GM12892 (cell line): Measurements from ENCODE around the gene EPB41L1.

Experiments used
- DNase-seq: peaks from one replicate; pipeline ENCODE4 v3.0.0; 2011; ENCODE audit not compliant: insufficient read length
- FAIRE-seq: peaks from 2 replicates; lab custom pipeline; 2011; peaks lifted over from hg19 to GRCh38; lab: Jason Lieb, UNC
- POLR2A ChIP-seq: IDR thresholded peaks from 2 replicates; pipeline ENCODE4 v1.6.1; 2011; ENCODE audit warnings: low read depth, low read length, control low read depth
- POLR2AphosphoS5 ChIP-seq: IDR thresholded peaks from 2 replicates; pipeline ENCODE4 v1.6.1; 2011; ENCODE audit warnings: low read depth, low read length, control low read depth
- TAF1 ChIP-seq: IDR thresholded peaks from 2 replicates; pipeline ENCODE4 v1.6.1; 2011; ENCODE audit warnings: low read depth, mild to moderate bottlenecking, control low read depth, low read length, borderline replicate concordance

EPB41L1 gene

GRCh38 chr20:36225666-36226065 lies 71.1 kb downstream of the EPB41L1 start:
- FAIRE-seq = no peak
- DNase-seq = no peak
- TF ChIP-seq POLR2A = no peak
- TF ChIP-seq TAF1 = no peak
- TF ChIP-seq POLR2AphosphoS5 = no peak

DNA sequence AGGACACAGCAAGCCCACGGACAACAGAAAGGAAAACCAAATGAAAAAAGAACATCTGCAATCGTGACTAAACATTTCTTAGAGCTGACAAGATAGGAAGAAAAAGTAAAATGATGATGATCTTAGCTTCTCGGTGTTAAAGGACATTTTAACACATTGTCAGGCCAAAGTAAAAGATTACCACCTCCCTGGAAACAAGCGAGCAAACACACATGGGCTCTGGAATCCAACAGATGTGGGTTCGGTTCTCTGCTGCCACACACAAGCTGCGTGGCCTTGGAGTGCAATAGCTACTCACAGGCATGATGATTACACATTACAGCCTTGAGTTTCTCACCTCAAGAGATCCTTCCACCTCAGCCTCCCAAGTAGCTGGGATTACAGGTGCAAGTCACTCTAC lies 74.2 kb downstream of the EPB41L1 start:
- FAIRE-seq (no peak), DNase-seq (no peak)
- TF ChIP-seq POLR2AphosphoS5 (no peak), POLR2A (no peak), TAF1 (no peak)

DNA sequence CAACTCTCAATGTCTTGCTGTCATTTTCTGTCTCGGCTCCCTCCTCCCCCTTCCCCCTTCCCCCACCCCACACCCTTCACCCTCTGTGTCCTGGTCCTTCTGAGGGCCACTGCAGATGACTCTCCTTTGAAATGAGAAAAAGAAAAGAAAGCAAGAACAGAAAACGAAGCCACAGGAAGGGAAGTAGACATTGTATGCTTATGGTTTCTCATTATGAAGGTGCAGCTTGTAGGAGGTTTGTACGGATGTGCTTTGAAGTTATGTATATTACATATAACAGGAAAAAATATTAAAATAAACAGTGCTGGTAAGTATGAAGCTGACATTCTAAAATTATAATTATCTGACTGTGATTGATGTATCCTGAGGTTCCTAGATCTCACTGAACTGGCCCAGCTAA lies 75.5 kb downstream of the EPB41L1 start:
- no peak for DNase-seq
- no peak for FAIRE-seq
- TF ChIP-seq TAF1 = no peak
- TF ChIP-seq POLR2AphosphoS5 = no peak
- no peak for TF ChIP-seq POLR2A

DNA sequence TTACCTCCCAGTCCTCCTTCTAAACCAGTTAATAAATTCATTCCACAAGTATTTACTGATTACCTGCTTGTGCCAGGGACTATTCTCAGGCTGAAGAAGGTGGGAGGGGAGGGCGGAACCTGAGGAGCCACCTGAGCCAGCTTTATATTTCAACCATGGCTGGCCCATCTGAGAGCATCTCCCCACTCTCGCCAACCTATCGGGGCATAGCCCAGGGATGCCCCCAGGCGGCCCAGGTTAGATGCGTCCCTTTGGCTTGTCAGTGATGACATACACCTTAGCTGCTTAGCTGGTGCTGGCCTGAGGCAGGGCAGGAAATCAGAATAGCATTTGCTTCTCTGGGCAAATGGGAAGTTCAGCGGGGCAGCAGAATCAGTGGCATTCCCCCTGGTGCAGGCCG lies 76.8 kb downstream of the EPB41L1 start:
- FAIRE-seq (no peak), DNase-seq (no peak)
- TF ChIP-seq TAF1 (no peak), POLR2A (no peak), POLR2AphosphoS5 (no peak)

DNA sequence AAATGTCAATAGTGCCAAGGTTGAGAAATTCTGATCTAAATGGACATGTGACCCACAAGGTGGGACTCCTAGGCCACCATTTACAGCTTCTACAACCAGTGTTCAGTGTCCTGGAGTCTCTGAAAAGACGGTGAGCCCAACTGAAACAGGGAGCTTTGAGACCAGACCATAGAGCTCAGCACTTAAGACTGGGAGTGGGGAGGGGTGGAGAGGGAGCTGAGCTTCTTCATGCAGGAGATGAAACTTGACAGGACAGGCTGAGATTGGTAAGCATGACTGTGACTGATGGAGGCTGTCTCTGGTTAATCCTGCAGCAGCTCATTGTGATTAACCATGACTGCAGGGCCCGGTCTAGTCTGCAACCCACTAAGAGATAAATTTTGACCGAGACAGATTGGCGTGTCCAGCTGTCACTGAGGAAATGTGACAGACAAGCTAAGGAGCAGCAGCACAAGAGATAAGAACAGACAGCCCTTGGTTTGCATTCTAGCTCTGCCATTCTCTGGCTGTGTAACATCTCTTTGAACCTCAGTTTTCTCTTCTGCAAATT lies 80.3 kb downstream of the EPB41L1 start:
- TF ChIP-seq POLR2AphosphoS5 (no peak), POLR2A (no peak), TAF1 (no peak)
- FAIRE-seq (no peak), DNase-seq (no peak)

DNA sequence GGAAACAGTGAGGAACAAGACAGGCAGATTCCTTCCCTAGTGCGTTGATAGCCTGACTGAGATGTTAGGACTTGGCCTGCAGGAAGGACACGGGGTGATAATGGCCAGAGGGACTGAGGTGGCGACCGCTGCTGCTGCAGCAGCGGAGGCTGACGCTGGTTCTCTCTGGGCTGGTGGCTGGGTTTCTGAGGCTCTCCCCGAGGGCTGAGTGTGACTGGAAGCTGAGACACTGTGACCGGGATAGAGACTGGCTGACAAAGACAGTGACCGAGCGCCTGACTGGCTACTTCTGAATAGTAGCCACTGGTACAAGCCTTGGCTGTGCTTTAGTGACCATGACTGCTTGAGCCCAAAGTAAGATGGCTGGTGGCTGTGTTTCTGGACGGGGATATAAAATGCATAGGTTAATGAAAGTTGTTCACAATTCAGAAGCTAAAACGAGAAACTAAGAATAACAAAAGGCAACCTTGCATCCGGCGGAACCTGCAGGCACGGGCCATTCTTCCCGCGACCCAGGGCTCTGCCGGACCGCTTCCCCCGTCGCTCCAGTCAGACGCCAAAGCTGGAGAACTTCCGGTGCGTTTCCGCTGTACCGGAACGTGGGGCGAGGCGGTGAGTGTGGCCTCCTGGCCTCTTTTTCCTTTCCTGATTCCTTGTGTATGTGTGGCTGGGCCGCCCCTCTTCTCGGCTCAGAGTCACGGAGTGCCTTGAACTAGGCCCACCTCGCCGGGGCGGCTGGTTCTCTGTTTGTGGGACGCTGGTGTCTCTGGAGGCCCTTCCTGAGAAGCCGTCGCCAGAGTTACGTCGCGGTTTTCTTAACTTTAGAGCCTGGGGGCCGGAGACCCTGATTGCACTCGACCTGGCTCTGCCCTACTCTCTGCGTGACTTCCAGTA lies 81.6 kb downstream of the EPB41L1 start, which contains the start of gene AAR2:
Gene AAR2, plus strand, starts transcription at position 587 of the 894 bp plus-strand sequence. CDS start 3,391 bp downstream, outside the sequence.
- FAIRE-seq (peak; percentile 89), DNase-seq (peak; percentile 52)
- TF ChIP-seq POLR2A (peak; percentile 89), POLR2AphosphoS5 (peak; percentile 86), TAF1 (peak; percentile 93)

DNA sequence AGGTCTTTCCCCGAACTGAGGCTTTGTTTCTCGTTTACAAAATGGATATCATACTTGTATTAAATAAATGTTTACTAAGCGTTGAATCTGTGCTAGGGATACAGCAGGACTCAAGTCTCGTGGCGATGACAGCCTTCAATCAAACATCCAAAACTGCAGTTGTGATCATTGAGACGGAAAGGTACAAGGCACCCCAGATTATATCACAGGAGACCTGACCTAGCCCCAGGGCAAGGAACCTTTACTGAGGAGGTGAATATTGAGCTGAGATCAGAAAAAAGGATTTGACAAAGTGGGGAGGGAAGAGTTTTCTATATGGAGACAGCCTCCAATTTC lies 82.2 kb downstream of the EPB41L1 start:
- TF ChIP-seq POLR2AphosphoS5 (no peak), POLR2A (no peak), TAF1 (no peak)
- FAIRE-seq (peak; percentile 40), DNase-seq (no peak)

GRCh38 chr20:36237477-36237876 lies 82.9 kb downstream of the EPB41L1 start:
- FAIRE-seq = no peak
- DNase-seq = no peak

DNA sequence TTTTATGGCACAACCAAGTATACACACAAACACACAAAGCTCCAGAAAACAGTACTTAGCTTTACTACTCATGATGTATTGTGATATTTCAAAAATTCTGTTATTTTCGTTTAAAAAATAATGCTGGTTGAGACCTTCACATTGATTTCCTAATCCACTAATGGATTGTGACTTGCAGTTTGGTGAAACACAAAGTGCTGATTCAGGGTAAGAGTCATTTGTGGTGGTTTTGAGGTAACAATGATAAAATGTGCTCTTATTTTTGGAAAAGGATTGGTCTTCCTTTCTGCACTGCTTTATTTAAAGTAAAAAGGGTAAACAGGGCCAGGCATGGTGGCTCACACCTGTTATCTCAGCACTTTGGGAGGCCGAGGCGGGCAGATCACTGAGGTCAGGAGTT lies 83.6 kb downstream of the EPB41L1 start:
- FAIRE-seq = no peak
- no peak for DNase-seq
- TF ChIP-seq TAF1 (no peak), POLR2AphosphoS5 (no peak)

More at GRCh38 chr20:36237477-36237876, 82.9 kb downstream of the EPB41L1 start:
- no peak for TF ChIP-seq POLR2A

DNA sequence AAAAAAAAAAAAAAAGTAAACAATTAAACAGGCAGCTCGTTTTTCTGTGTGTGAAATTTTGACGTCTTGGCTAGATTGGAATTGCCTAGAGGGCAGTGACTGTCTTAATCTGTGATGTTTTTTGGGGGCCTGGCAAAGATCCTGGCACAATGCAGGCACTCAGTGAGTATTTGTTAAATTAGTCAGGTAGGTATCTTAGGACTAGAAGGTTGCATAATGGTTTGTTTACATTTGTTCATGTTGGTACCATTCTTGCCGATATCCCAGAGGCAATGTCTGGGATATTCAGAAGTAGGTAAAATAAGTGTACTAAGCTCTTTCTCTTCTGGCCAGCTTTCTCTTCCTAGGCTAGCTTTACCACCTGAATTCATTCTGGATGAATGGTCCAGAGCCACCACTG lies 84.2 kb downstream of the EPB41L1 start:
- TF ChIP-seq POLR2A = no peak
- TF ChIP-seq TAF1 = no peak
- TF ChIP-seq POLR2AphosphoS5 = no peak
- DNase-seq = no peak
- no peak for FAIRE-seq

DNA sequence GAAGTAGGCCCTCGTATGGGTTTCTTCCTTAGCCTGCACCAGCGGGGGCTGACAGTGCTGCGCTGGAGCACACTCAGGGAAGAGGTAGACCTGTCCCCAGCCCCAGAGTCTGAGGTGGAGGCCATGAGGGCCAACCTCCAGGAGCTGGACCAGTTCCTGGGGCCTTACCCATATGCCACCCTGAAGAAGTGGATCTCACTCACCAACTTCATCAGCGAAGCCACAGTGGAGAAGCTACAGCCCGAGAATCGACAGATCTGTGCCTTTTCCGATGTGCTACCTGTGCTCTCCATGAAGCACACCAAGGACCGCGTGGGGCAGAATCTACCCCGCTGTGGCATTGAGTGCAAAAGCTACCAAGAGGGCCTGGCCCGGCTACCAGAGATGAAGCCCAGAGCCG lies 85.5 kb downstream of the EPB41L1 start:
- TF ChIP-seq POLR2A = no peak
- TF ChIP-seq POLR2AphosphoS5 = no peak
- TF ChIP-seq TAF1 = no peak

GRCh38 chr20:36241678-36242077 lies 87.1 kb downstream of the EPB41L1 start:
- FAIRE-seq = no peak
- TF ChIP-seq TAF1 (no peak), POLR2A (no peak), POLR2AphosphoS5 (no peak)
- no peak for DNase-seq

More for the DNA sequence above, 85.5 kb downstream of the EPB41L1 start:
- FAIRE-seq (no peak), DNase-seq (no peak)
